Thyroid gland (tissue), 4 donors: ENCODE data around the gene RBFA. TPM values are rescaled to one million over a fixed set of nuclear protein-coding genes. Genes with fewer than 3 reads are reported as not detected.

Source experiments
- DNase-seq, 2 donors: peaks; one replicate each; pipeline ENCODE4 v3.0.0-alpha.2; 2019
- H3K27ac ChIP-seq, 3 donors: fragments of 200-600 bp; sonication (generic); 1 replicate in 2 of 3; 2 replicates in 1 of 3; pipeline ENCODE4 v1.5.1; 2016 to 2019; ENCODE audit warnings: mild to moderate bottlenecking in 1 of 3, moderate library complexity in 1 of 3
- H3K27me3 ChIP-seq: fragments of 200-600 bp; sonication (generic); one replicate; pipeline ENCODE4 v1.5.1; 2019
- H3K36me3 ChIP-seq, 2 donors: fragments of 200-600 bp; sonication (generic); one replicate each; pipeline ENCODE4 v1.5.1; 2016 to 2019
- H3K4me1 ChIP-seq, 2 donors: fragments of 200-600 bp; sonication (generic); one replicate each; pipeline ENCODE4 v1.5.1; 2017 to 2019
- H3K4me3 ChIP-seq, 3 donors: fragments of 200-600 bp; sonication (generic); replicated peaks in 1 of 3; 1 replicate in 2 of 3; 2 replicates in 1 of 3; pipeline ENCODE4 v1.5.1; 2016; ENCODE audit warnings: mild to moderate bottlenecking in 1 of 3
- H3K9me3 ChIP-seq: fragments of 200-600 bp; sonication (generic); one replicate; pipeline ENCODE4 v1.5.1; 2017
- POLR2A ChIP-seq, 2 donors: fragments of 450-650 bp; IDR thresholded peaks; one replicate each; pipeline ENCODE4 v1.6.1; 2017; ENCODE audit warnings: antibody characterized with exemption in 2 of 2, mild to moderate bottlenecking in 2 of 2, moderate library complexity in 1 of 2
- WGBS, 2 donors: methylation state at CpG; one replicate each; pipeline ENCODE4 v1.1.5; 2017; 5-methylcytosine and 5-hydroxymethylcytosine counted together
- intact Hi-C: fragments of 100-400 bp; cut with DNase I; formaldehyde crosslinking; loops from one replicate; pipeline ENCODE4 v1.15.1; 2023
- total RNA-seq, 4 donors: library from RNA; depleted of rRNA; stranded (reverse); fragments of >200 nt; gene quantifications; one replicate each; pipeline ENCODE4 v1.2.3, GENCODE V29; 2016
- TF ChIP-seq, protein P1 (sequence below), 6 experiments: fragments of 200-600 bp in 3 of 6; fragments of 450-650 bp in 3 of 6; sonication (generic) in 3 of 6; IDR thresholded peaks; one replicate each; pipeline ENCODE4 v1.5.1; 2016 to 2019; ENCODE audit warnings: antibody characterized with exemption in 6 of 6, mild to moderate bottlenecking in 2 of 6, inconsistent platforms in 1 of 6, moderate library complexity in 1 of 6

RBFA gene
- total RNA-seq, 4 donors from 2014 or later, result 23.5 to 36.5 (median 35.2) TPM

GRCh38 chr18:80059945-80060344 lies 25.7 kb downstream of the RBFA start:
- no peak for TF ChIP-seq POLR2A (IDR thresholded peaks at IDR 0.05)
- TF ChIP-seq, protein P1, sequence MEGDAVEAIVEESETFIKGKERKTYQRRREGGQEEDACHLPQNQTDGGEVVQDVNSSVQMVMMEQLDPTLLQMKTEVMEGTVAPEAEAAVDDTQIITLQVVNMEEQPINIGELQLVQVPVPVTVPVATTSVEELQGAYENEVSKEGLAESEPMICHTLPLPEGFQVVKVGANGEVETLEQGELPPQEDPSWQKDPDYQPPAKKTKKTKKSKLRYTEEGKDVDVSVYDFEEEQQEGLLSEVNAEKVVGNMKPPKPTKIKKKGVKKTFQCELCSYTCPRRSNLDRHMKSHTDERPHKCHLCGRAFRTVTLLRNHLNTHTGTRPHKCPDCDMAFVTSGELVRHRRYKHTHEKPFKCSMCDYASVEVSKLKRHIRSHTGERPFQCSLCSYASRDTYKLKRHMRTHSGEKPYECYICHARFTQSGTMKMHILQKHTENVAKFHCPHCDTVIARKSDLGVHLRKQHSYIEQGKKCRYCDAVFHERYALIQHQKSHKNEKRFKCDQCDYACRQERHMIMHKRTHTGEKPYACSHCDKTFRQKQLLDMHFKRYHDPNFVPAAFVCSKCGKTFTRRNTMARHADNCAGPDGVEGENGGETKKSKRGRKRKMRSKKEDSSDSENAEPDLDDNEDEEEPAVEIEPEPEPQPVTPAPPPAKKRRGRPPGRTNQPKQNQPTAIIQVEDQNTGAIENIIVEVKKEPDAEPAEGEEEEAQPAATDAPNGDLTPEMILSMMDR (IDR thresholded peaks at IDR 0.05), result no peak
- Histone ChIP-seq H3K9me3 (no peaks in the 10 kb centered on the region), H3K4me1 (no peaks in the 10 kb centered on the region), H3K36me3 (no peaks in the 10 kb centered on the region), H3K4me3 (no peak overlapping the region), H3K27ac (no peak overlapping the region), H3K27me3 (no peaks in the 10 kb centered on the region)
- WGBS, 2 donors, result 83 to 88% methylated on average over 6 of the region's 6 CpGs
- intact Hi-C loops, result loop anchor here (10.0 kb wide), 1 partner anchor 55 kb away; no protein-coding TSS in a partner anchor
- DNase-seq, result no peak

- DNase-seq, result no peak
- no peak overlapping the region for H3K27ac ChIP-seq
- 71 to 85% methylated on average over 8 of the region's 9 CpGs for WGBS, 2 donors
- intact Hi-C loops, result no loop called here
- H3K4me3 ChIP-seq, result no peak overlapping the region
- no peaks in the 10 kb centered on the region for H3K36me3 ChIP-seq
- no peak for TF ChIP-seq POLR2A (IDR thresholded peaks at IDR 0.05)
- TF ChIP-seq, protein P1 (IDR thresholded peaks at IDR 0.05), result no peak
- no peaks in the 10 kb centered on the region for H3K4me1 ChIP-seq
- H3K27me3 ChIP-seq, result no peaks in the 10 kb centered on the region
- H3K9me3 ChIP-seq, result no peaks in the 10 kb centered on the region
These were observed 31.5 kb downstream of the RBFA start for GRCh38 chr18:80065705-80066104.

DNA sequence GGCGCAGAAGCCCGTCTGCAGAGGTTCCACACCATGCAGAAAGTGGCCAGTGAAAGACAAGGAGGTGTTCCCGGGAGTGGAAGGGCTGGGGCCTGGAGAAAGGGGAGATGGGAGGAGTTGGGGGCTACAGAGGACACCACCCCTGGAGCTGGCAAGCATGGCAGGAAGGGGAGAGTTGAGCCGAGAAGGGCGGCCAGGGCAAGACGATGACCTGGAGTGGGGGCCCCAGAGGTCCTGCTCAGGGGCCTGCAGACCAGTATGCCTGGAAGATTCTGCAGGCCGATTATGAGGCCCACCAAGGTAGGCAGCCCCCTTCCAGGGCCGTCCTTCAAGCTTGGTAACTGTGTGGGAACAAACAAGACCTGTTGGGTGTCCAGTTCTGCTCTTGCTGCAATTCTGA lies 33.1 kb downstream of the RBFA start:
- intact Hi-C loops, result no loop called here
- no peak for TF ChIP-seq POLR2A (IDR thresholded peaks at IDR 0.05)
- TF ChIP-seq, protein P1 (IDR thresholded peaks at IDR 0.05), result no peak
- Histone ChIP-seq H3K27me3 (no peaks in the 10 kb centered on the region), H3K9me3 (no peaks in the 10 kb centered on the region), H3K36me3 (no peaks in the 10 kb centered on the region), H3K4me1 (no peaks in the 10 kb centered on the region), H3K4me3 (no peak overlapping the region), H3K27ac (no peak overlapping the region)
- no peak for DNase-seq
- WGBS, 2 donors, result 85 to 90% methylated on average over 8 of the region's 8 CpGs

GRCh38 chr18:80067897-80068296 lies 33.7 kb downstream of the RBFA start:
- Histone ChIP-seq H3K4me1 (no peaks in the 10 kb centered on the region), H3K9me3 (no peaks in the 10 kb centered on the region), H3K27me3 (no peaks in the 10 kb centered on the region), H3K36me3 (no peaks in the 10 kb centered on the region), H3K27ac (no peak overlapping the region), H3K4me3 (no peak overlapping the region)
- 94% methylated on average over 10 of the region's 10 CpGs for WGBS, 2 donors
- DNase-seq, result no peak
- TF ChIP-seq POLR2A (IDR thresholded peaks at IDR 0.05), result no peak
- TF ChIP-seq, protein P1 (IDR thresholded peaks at IDR 0.05), result no peak
- intact Hi-C loops, result no loop called here

DNA sequence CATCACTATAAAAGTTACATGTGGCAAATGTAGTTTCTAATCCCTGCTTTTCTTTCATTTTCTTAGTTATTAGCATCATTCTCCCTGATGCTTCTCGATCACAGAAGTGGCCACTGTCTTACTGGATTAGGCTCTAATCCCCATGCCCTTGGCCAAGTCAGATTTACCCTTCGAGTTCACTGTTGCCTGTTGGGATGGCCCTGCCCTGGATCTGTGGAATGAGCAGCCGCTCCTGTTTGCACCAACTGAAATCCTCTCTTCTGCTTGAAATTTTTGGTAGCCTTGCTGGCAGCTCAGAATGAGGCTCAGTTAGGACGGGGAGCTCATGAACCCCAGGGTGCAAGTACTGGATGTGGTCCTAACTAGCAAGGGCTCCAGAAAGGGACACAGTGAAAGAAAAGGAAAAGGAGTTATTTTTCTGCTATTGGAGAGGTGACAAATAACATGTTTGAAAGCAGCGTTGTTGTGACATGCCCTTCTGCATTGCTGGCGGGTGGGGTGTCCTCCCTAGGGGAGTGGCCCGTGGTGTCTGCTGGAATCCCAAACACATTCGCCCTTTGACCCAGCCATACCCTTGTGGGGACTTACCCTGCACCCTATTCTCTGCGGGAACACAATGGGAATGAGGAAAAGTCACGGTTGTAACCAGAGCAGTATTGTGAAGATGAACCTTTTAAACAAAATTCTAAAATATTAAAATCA lies 34.5 kb downstream of the RBFA start:
- WGBS, 2 donors, result 75 to 88% methylated on average over 10 of the region's 10 CpGs
- TF ChIP-seq, protein P1 (IDR thresholded peaks at IDR 0.05), result no peak
- TF ChIP-seq POLR2A (IDR thresholded peaks at IDR 0.05), result no peak
- Histone ChIP-seq H3K4me1 (no peaks in the 10 kb centered on the region), H3K27ac (no peak overlapping the region), H3K36me3 (no peaks in the 10 kb centered on the region), H3K4me3 (no peak overlapping the region), H3K9me3 (no peaks in the 10 kb centered on the region), H3K27me3 (no peaks in the 10 kb centered on the region)
- intact Hi-C loops, result no loop called here
- DNase-seq, result no peak
